K562 (cell line): ENCODE data around the gene PLA2G3. TPM values are rescaled to one million over a fixed set of nuclear protein-coding genes. Genes with fewer than 3 reads are reported as not detected.

Experiments
- ATAC-seq: fragments of 200-7000 bp; cut with Tn5 transposase; 3 replicates; pipeline ENCODE4 v1.9.1; 2020; ENCODE audit warnings: moderate library complexity
- BruUV-seq: library from RNA; stranded (reverse); fragments of 400-500 nt; replicated peaks from 2 replicates; lab custom pipeline; 2021; lab: Mats Ljungman, UMichigan
- CTCF ChIA-PET: fragments of 300-600 bp; formaldehyde crosslinking; extraction: SDS; loops from one replicate; lab custom pipeline; 2021; ENCODE audit warnings: low intra/inter-chr PET ratio; lab: Yijun Ruan, JAX
- POLR2A ChIA-PET: fragments of 300-600, 350-650 bp; sonication (Branson Sonifier 250); formaldehyde crosslinking; extraction: SDS; loops from one replicate; lab custom pipeline; 2021; ENCODE audit warnings: antibody characterized with exemption, inconsistent platforms; lab: Yijun Ruan, JAX
- DNase-seq, 4 experiments: peaks; one replicate each; pipeline versions ENCODE4 v3.0.0 to v3.0.0-alpha.2; 2011 to 2018; ENCODE audit warnings: low spot score in 3 of 4, mixed read lengths in 3 of 4; ENCODE audit errors: extremely low read depth in 1 of 4
- FAIRE-seq: peaks from 2 replicates; lab custom pipeline; 2011; peaks lifted over from hg19 to GRCh38; lab: Jason Lieb, UNC
- H2AFZ ChIP-seq: 2 replicates; pipeline ENCODE4 v1.6.0; 2011; ENCODE audit warnings: low read depth, low read length, control low read depth, inconsistent platforms
- H3K27ac ChIP-seq: fragments of 200-600 bp; 3 replicates; pipeline ENCODE4 v1.8.0; 2011; ENCODE audit warnings: low read depth, mild to moderate bottlenecking, control low read depth, inconsistent platforms, low read length, moderate library complexity, mixed read lengths; ENCODE audit errors: extremely low read depth
- H3K27me3 ChIP-seq, 2 experiments: fragments of 300-600 bp in 1 of 2; 2 replicates in 1 of 2; 3 replicates in 1 of 2; pipeline versions ENCODE4 v1.6.0 to v1.8.0; 2011; ENCODE audit warnings: inconsistent platforms in 2 of 2, low read length in 2 of 2, mild to moderate bottlenecking in 1 of 2, mixed read lengths in 1 of 2, moderate library complexity in 1 of 2; ENCODE audit not compliant: control insufficient read depth in 2 of 2, insufficient read depth in 2 of 2
- H3K36me3 ChIP-seq: fragments of 300-600 bp; 3 replicates; pipeline ENCODE4 v1.8.0; 2011; ENCODE audit warnings: mild to moderate bottlenecking, low read length, inconsistent platforms; ENCODE audit not compliant: control insufficient read depth, insufficient read depth
- H3K4me1 ChIP-seq, 2 experiments: fragments of 200-600 bp in 1 of 2; replicated peaks in 1 of 2; 2 replicates in 1 of 2; 3 replicates in 1 of 2; pipeline versions ENCODE4 v1.5.1 to v1.8.0; 2011; ENCODE audit warnings: inconsistent platforms in 2 of 2, low read length in 2 of 2, mild to moderate bottlenecking in 1 of 2, mixed read lengths in 1 of 2, moderate library complexity in 1 of 2; ENCODE audit not compliant: control insufficient read depth in 2 of 2, insufficient read depth in 2 of 2
- H3K4me2 ChIP-seq: 2 replicates; pipeline ENCODE4 v1.6.1; 2011; ENCODE audit warnings: low read length, control low read depth, inconsistent platforms, mixed read lengths; ENCODE audit not compliant: insufficient read depth
- H3K4me3 ChIP-seq: fragments of 200-600 bp; sonication (generic), shearing (Covaris generic); 2 replicates; pipeline ENCODE4 v1.5.1; 2016; ENCODE audit warnings: control low read depth, inconsistent platforms
- H3K79me2 ChIP-seq: fragments of 200-600 bp; 3 replicates; pipeline ENCODE4 v1.8.0; 2011; ENCODE audit warnings: low read length, inconsistent platforms; ENCODE audit not compliant: control insufficient read depth, insufficient read depth
- H3K9ac ChIP-seq, 2 experiments: 2 replicates each; pipeline versions ENCODE4 v1.6.0 to v1.6.1; 2011; ENCODE audit warnings: low read depth in 2 of 2, low read length in 2 of 2, control low read depth in 1 of 2, inconsistent platforms in 1 of 2, mild to moderate bottlenecking in 1 of 2, mixed read lengths in 1 of 2; ENCODE audit not compliant: insufficient read depth in 1 of 2
- H3K9me1 ChIP-seq: one replicate; pipeline ENCODE4 v1.6.0; 2011; ENCODE audit warnings: inconsistent platforms, mild to moderate bottlenecking, low read length, moderate library complexity; ENCODE audit not compliant: control insufficient read depth, insufficient read depth
- H3K9me3 ChIP-seq: replicated peaks from 2 replicates; pipeline ENCODE4 v1.5.1; 2011; ENCODE audit warnings: low read depth, low read length, inconsistent platforms; ENCODE audit not compliant: control insufficient read depth, insufficient read depth
- H4K20me1 ChIP-seq: replicated peaks from 2 replicates; pipeline ENCODE4 v1.6.1; 2011; ENCODE audit warnings: low read length, inconsistent platforms, mixed read lengths; ENCODE audit not compliant: control insufficient read depth, insufficient read depth
- JUNB ChIP-seq: fragments of 450-650 bp; formaldehyde crosslinking; conservative IDR thresholded peaks from 2 replicates; pipeline ENCODE4 v1.4.0; 2020; ENCODE audit warnings: mild to moderate bottlenecking
- MAFF ChIP-seq: IDR thresholded peaks from 2 replicates; pipeline ENCODE4 v1.6.1; 2012; ENCODE audit warnings: low read length, improper control_type of control experiment
- WGBS: fragments of 100-300 bp; shearing (Covaris generic); methylation state at CpG from one replicate; pipeline ENCODE4 v1.1.6; 2016; ENCODE audit warnings: low coverage, mixed read lengths; ENCODE audit not compliant: insufficient coverage; ENCODE audit errors: missing lambda C conversion rate; 5-methylcytosine and 5-hydroxymethylcytosine counted together
- in situ Hi-C: fragments of 300-500 bp; cut with MboI; formaldehyde crosslinking; loops from 4 replicates; pipeline ENCODE4 v1.15.0; 2018; ENCODE audit warnings: inconsistent platforms, mixed read lengths
- intact Hi-C: fragments of 100-400 bp; cut with micrococcal nuclease; formaldehyde crosslinking; loops from 2 replicates; pipeline ENCODE4 v1.14.2; 2022
- polyA plus RNA-seq, 8 experiments: library from polyadenylated mRNA; depleted of rRNA in 4 of 8; stranded (reverse) in 5 of 8; unstranded in 3 of 8; fragments of >200 nt; fragmentation: Nextera tagmentation in 2 of 8; fragmentation: Illumina TruSeq in 1 of 8; extraction: Ambion mirVana in 2 of 8; extraction: Trizol in 1 of 8; gene quantifications; 2 replicates each; pipeline versions ENCODE4 v1.2.1 to v1.2.3, GENCODE V29; 2011 to 2014; ENCODE audit warnings: inconsistent platforms in 1 of 8, missing spikeins in 1 of 8
- total RNA-seq, 7 experiments: library from RNA; depleted of rRNA in 6 of 7; stranded (reverse); fragments of >200 nt in 6 of 7; fragmentation: Illumina TruSeq in 2 of 7; extraction: Trizol in 2 of 7; gene quantifications; 2 replicates each; pipeline versions ENCODE4 v1.2.1 to v1.2.3, GENCODE V29; 2011 to 2021; ENCODE audit warnings: low replicate concordance in 1 of 7
- TF ChIP-seq, protein P1 (sequence below): fragments of 450-650 bp; IDR thresholded peaks from 2 replicates; pipeline ENCODE4 v1.6.1; 2017; ENCODE audit warnings: antibody characterized with exemption, mild to moderate bottlenecking
- TF ChIP-seq, protein P2 (sequence below): fragments of 250-450 bp; sonication (Bioruptor Pico); IDR thresholded peaks from 2 replicates; pipeline ENCODE4 v1.4.0; 2020; ENCODE audit warnings: mild to moderate bottlenecking, moderate library complexity, borderline replicate concordance

The PLA2G3 gene
- total and polyA plus RNA-seq, 9 of the 15 experiments (the other 6 are each of a cell fraction or from before 2014, with no cell fraction given) = 0.18 to 1.4 (median 0.64) TPM

DNA sequence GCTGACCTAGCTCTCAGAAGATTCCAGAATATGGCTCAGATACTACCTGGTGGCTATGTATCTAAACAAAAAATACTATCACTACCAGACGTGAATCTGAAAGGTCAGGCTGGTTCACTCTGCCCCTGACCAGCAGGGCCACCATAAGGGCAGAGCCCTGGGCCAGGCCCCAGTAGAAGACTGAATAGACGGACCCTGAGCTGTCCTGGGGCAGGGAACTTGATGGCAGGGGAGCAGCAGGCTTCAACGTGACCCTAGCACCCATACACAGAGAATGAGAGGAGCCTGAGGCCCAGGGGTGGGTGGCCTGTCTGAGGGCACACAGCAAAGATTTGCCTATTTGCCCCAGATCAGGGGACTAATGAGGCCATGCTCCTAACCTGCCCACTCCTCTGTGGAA is 13.0 kb upstream of the PLA2G3 start:
- no peak overlapping the region for H2AFZ ChIP-seq
- ChIA-PET POLR2A (no interaction called here), CTCF (interaction anchor here (0.5 kb wide), 1 partner anchor 890 kb away, joined by 4 read pairs; no protein-coding TSS in a partner anchor)
- H3K9me3 ChIP-seq = no peaks in the 10 kb centered on the region
- BruUV-seq = no TSS peak
- H3K27ac ChIP-seq = no peak overlapping the region
- 7% methylated on average over 2 of the region's 3 CpGs for WGBS
- FAIRE-seq = no peak
- H4K20me1 ChIP-seq = no peaks in the 10 kb centered on the region
- H3K4me2 ChIP-seq = no peak overlapping the region
- in situ Hi-C loops = loop anchor here (10.0 kb wide), 1 partner anchor 199 kb away; no protein-coding TSS in a partner anchor
- H3K4me1 ChIP-seq = no peaks in the 10 kb centered on the region
- no peaks in the 10 kb centered on the region for H3K9me1 ChIP-seq
- H3K27me3 ChIP-seq = no peaks in the 10 kb centered on the region
- peak overlapping the region in 1 of 2 experiments; percentile 26; a peak in 1 of 4 replicates for H3K9ac ChIP-seq
- intact Hi-C loops = loop anchor here (5.0 kb wide), 1 partner anchor 391 kb away; no protein-coding TSS in a partner anchor
- DNase-seq = no peak
- H3K36me3 ChIP-seq = no peaks in the 10 kb centered on the region
- TF ChIP-seq, protein P1, sequence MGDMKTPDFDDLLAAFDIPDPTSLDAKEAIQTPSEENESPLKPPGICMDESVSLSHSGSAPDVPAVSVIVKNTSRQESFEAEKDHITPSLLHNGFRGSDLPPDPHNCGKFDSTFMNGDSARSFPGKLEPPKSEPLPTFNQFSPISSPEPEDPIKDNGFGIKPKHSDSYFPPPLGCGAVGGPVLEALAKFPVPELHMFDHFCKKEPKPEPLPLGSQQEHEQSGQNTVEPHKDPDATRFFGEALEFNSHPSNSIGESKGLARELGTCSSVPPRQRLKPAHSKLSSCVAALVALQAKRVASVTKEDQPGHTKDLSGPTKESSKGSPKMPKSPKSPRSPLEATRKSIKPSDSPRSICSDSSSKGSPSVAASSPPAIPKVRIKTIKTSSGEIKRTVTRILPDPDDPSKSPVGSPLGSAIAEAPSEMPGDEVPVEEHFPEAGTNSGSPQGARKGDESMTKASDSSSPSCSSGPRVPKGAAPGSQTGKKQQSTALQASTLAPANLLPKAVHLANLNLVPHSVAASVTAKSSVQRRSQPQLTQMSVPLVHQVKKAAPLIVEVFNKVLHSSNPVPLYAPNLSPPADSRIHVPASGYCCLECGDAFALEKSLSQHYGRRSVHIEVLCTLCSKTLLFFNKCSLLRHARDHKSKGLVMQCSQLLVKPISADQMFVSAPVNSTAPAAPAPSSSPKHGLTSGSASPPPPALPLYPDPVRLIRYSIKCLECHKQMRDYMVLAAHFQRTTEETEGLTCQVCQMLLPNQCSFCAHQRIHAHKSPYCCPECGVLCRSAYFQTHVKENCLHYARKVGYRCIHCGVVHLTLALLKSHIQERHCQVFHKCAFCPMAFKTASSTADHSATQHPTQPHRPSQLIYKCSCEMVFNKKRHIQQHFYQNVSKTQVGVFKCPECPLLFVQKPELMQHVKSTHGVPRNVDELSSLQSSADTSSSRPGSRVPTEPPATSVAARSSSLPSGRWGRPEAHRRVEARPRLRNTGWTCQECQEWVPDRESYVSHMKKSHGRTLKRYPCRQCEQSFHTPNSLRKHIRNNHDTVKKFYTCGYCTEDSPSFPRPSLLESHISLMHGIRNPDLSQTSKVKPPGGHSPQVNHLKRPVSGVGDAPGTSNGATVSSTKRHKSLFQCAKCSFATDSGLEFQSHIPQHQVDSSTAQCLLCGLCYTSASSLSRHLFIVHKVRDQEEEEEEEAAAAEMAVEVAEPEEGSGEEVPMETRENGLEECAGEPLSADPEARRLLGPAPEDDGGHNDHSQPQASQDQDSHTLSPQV = no peak
- no peak for TF ChIP-seq JUNB (CRISPR knock-in tag)
- no peak for TF ChIP-seq MAFF
- TF ChIP-seq, protein P2, sequence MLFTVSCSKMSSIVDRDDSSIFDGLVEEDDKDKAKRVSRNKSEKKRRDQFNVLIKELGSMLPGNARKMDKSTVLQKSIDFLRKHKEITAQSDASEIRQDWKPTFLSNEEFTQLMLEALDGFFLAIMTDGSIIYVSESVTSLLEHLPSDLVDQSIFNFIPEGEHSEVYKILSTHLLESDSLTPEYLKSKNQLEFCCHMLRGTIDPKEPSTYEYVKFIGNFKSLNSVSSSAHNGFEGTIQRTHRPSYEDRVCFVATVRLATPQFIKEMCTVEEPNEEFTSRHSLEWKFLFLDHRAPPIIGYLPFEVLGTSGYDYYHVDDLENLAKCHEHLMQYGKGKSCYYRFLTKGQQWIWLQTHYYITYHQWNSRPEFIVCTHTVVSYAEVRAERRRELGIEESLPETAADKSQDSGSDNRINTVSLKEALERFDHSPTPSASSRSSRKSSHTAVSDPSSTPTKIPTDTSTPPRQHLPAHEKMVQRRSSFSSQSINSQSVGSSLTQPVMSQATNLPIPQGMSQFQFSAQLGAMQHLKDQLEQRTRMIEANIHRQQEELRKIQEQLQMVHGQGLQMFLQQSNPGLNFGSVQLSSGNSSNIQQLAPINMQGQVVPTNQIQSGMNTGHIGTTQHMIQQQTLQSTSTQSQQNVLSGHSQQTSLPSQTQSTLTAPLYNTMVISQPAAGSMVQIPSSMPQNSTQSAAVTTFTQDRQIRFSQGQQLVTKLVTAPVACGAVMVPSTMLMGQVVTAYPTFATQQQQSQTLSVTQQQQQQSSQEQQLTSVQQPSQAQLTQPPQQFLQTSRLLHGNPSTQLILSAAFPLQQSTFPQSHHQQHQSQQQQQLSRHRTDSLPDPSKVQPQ (CRISPR knock-in tag) = no peak
- no peak for ATAC-seq
- no peaks in the 10 kb centered on the region for H3K79me2 ChIP-seq
- no peak overlapping the region for H3K4me3 ChIP-seq
